Upper lobe of left lung (tissue), 6 donors: ENCODE measurements around the gene UGT1A6. TPM values are rescaled to one million over a fixed set of nuclear protein-coding genes. Genes with fewer than 3 reads are reported as not detected.
"Not testable (repeated sequence)": the region's sequence is repeated elsewhere in the genome, so short reads cannot be mapped to it uniquely, and the experiment has no call there.

ENCODE experiments used
- ATAC-seq, 2 donors: fragments of 200-7000 bp; cut with Tn5 transposase; one replicate each; pipeline ENCODE4 v1.9.1; 2022; ENCODE audit warnings: mild to moderate bottlenecking in 2 of 2, moderate library complexity in 2 of 2; ENCODE audit not compliant: low FRiP score in 2 of 2
- DNase-seq, 2 donors: peaks; one replicate each; pipeline ENCODE4 v3.0.0-alpha.2; 2019 to 2020
- H3K27ac ChIP-seq, 4 donors: fragments of 200-600 bp; sonication (generic); one replicate each; pipeline ENCODE4 v1.5.1; 2016 to 2019
- H3K27me3 ChIP-seq, 4 donors: fragments of 200-600 bp; sonication (generic); one replicate each; pipeline ENCODE4 v1.5.1; 2017 to 2019
- H3K36me3 ChIP-seq, 4 donors: fragments of 200-600 bp; sonication (generic); one replicate each; pipeline ENCODE4 v1.5.1; 2016 to 2019
- H3K4me1 ChIP-seq, 4 donors: fragments of 200-600 bp; sonication (generic); one replicate each; pipeline ENCODE4 v1.5.1; 2018 to 2019
- H3K4me3 ChIP-seq, 4 donors: fragments of 200-600 bp; sonication (generic); one replicate each; pipeline ENCODE4 v1.5.1; 2017 to 2019; ENCODE audit warnings: mild to moderate bottlenecking in 2 of 4, moderate library complexity in 1 of 4
- H3K9me3 ChIP-seq, 4 donors: fragments of 200-600 bp; sonication (generic); one replicate each; pipeline ENCODE4 v1.5.1; 2018 to 2019
- CTCF ChIP-seq, 6 experiments: fragments of 450-650 bp in 4 of 6; fragments of 200-600 bp in 2 of 6; sonication (generic) in 2 of 6; IDR thresholded peaks; one replicate each; pipeline ENCODE4 v1.5.1; 2016 to 2019; ENCODE audit warnings: antibody characterized with exemption in 6 of 6
- EP300 ChIP-seq, 4 donors: sonication (generic); formaldehyde crosslinking; IDR thresholded peaks; one replicate each; pipeline ENCODE4 v1.5.1; 2017; ENCODE audit warnings: antibody characterized with exemption in 4 of 4, control low read depth in 2 of 4
- POLR2A ChIP-seq, 4 donors: fragments of 450-650 bp; IDR thresholded peaks; one replicate each; pipeline ENCODE4 v1.5.1; 2016 to 2017; ENCODE audit warnings: antibody characterized with exemption in 4 of 4, mild to moderate bottlenecking in 2 of 4
- POLR2AphosphoS5 ChIP-seq, 2 donors: sonication (generic); formaldehyde crosslinking; IDR thresholded peaks; one replicate each; pipeline ENCODE4 v1.5.1; 2017; ENCODE audit warnings: antibody characterized with exemption in 2 of 2
- WGBS, 2 donors: methylation state at CpG; one replicate each; pipeline ENCODE4 v1.1.5; 2017 to 2018; 5-methylcytosine and 5-hydroxymethylcytosine counted together
- total RNA-seq, 6 donors: library from RNA; depleted of rRNA in 4 of 6; stranded (reverse); fragments of >200 nt in 4 of 6; gene quantifications; one replicate each; pipeline versions ENCODE4 v1.1.0 to v1.2.1, GENCODE V29; 2016 to 2021
- donor health status: DM: no; HTN: no; CAD: no; lungs with moderate emphysema.
- donor health status: DM: no; HTN: yes; CAD: no; lungs with severe emphysema.

UGT1A6 gene
- total RNA-seq, 6 donors from 2014 or later, result 0.15 to 5.0 (median 0.33) TPM; not detected in 1

DNA sequence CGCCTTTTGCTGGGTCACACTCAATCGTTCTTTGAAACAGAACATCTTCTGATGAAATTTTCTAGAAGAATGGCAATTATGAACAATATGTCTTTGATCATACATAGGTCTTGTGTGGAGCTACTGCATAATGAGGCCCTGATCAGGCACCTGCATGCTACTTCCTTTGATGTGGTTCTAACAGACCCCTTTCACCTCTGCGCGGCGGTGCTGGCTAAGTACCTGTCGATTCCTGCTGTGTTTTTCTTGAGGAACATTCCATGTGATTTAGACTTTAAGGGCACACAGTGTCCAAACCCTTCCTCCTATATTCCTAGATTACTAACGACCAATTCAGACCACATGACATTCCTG is 20.5 kb downstream of the UGT1A6 start:
- no peak for DNase-seq
- 75 to 76% methylated on average over 7 of the region's 7 CpGs for WGBS, 2 donors

DNA sequence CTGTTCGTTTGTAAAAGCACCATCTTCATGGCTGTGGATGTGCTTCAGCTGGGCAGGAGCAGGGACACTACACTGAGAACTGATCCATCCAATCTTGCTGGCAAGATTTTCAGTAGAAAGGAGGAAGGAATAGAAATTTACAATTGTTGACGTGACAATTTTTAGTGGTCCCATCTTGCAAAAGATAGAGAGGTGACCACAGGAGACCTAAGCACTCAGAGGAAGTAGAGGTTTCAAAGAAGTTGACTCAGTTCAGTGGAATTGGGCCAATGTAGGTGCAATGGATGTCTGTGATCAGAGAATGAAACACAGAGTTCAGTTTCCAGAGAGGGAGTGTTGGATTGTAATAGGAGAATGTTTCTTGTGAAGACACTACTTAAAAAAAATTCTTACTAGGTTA is 21.4 kb downstream of the UGT1A6 start:
- TF ChIP-seq EP300 (IDR thresholded peaks at IDR 0.05) (no peak), POLR2AphosphoS5 (IDR thresholded peaks at IDR 0.05) (no peak), POLR2A (IDR thresholded peaks at IDR 0.05) (no peak), CTCF (IDR thresholded peaks at IDR 0.05) (no peak)
- 69 to 71% methylated on average over 2 of the region's 2 CpGs for WGBS, 2 donors
- Histone ChIP-seq H3K27me3 (no peaks in the 10 kb centered on the region), H3K4me3 (no peak overlapping the region), H3K27ac (no peak overlapping the region), H3K36me3 (no peaks in the 10 kb centered on the region), H3K9me3 (no peaks in the 10 kb centered on the region), H3K4me1 (no peaks in the 10 kb centered on the region)
- DNase-seq (no peak), ATAC-seq (no peak)

More for the DNA sequence above, 20.5 kb downstream of the UGT1A6 start:
- no peaks in the 10 kb centered on the region for H3K27me3 ChIP-seq
- no peaks in the 10 kb centered on the region for H3K36me3 ChIP-seq
- no peak for ATAC-seq
- H3K4me3 ChIP-seq, result no peak overlapping the region
- H3K9me3 ChIP-seq, result no peaks in the 10 kb centered on the region
- no peak overlapping the region for H3K27ac ChIP-seq
- no peak for TF ChIP-seq POLR2AphosphoS5 (IDR thresholded peaks at IDR 0.05)
- no peak for TF ChIP-seq POLR2A (IDR thresholded peaks at IDR 0.05)
- no peak for TF ChIP-seq CTCF (IDR thresholded peaks at IDR 0.05)
- TF ChIP-seq EP300 (IDR thresholded peaks at IDR 0.05), result no peak
- H3K4me1 ChIP-seq, result no peaks in the 10 kb centered on the region

DNA sequence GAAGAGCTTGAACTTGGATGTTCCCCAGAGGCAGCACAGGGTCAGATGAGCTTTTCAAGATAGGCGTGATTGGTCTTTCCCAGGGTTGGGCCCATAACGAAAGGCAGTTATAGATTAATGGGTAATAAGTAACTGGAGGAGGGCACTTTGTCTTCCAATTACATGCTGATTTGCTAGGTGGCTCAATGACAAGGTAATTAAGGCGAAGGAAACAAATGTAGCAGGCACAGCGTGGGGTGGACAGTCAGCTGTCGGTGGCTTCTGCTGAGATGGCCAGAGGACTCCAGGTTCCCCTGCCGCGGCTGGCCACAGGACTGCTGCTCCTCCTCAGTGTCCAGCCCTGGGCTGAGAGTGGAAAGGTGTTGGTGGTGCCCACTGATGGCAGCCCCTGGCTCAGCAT is 25.9 kb downstream of the UGT1A6 start, which contains the start of gene UGT1A4:
Gene UGT1A4, plus strand, starts transcription at position 185 of the 400 bp plus-strand sequence. Its CDS starts 85 bp downstream, at position 270.
- Histone ChIP-seq H3K27me3 (no peaks in the 10 kb centered on the region), H3K36me3 (no peaks in the 10 kb centered on the region), H3K27ac (no peak within 1 kb of the TSS), H3K4me1 (no peaks in the 10 kb centered on the region), H3K9me3 (no peaks in the 10 kb centered on the region), H3K4me3 (no peak within 1 kb of the TSS)
- TF ChIP-seq CTCF (IDR thresholded peaks at IDR 0.05), result no peak
- no peak for TF ChIP-seq EP300 (IDR thresholded peaks at IDR 0.05)
- TF ChIP-seq POLR2AphosphoS5 (IDR thresholded peaks at IDR 0.05), result no peak
- TF ChIP-seq POLR2A (IDR thresholded peaks at IDR 0.05), result no peak
- no peak for ATAC-seq
- 85 to 93% methylated on average over 7 of the region's 7 CpGs for WGBS, 2 donors
- peak in 1 of 2 donors; percentile 56 for DNase-seq

- DNase-seq (no peak), ATAC-seq (no peak)
- no peaks in the 10 kb centered on the region for H3K27me3 ChIP-seq
- H3K27ac ChIP-seq, result no peak within 1 kb of the TSS
- H3K36me3 ChIP-seq, result no peaks in the 10 kb centered on the region
- TF ChIP-seq POLR2AphosphoS5 (IDR thresholded peaks at IDR 0.05), result no peak
- TF ChIP-seq EP300 (IDR thresholded peaks at IDR 0.05), result no peak
- TF ChIP-seq CTCF (IDR thresholded peaks at IDR 0.05), result no peak
- TF ChIP-seq POLR2A (IDR thresholded peaks at IDR 0.05), result no peak
- H3K4me3 ChIP-seq, result no peak within 1 kb of the TSS
- H3K4me1 ChIP-seq, result no peaks in the 10 kb centered on the region
- H3K9me3 ChIP-seq, result no peaks in the 10 kb centered on the region
- WGBS, 2 donors, result 65 to 84% methylated on average over 5 to 8 of the region's 8 CpGs
Observed at GRCh38 chr2:233728723-233729301, 36.1 kb downstream of the UGT1A6 start, which contains the start of gene UGT1A3. UGT1A3 (plus strand) TSS chr2:233729042; CDS start chr2:233729127, 85 bp downstream.

DNA sequence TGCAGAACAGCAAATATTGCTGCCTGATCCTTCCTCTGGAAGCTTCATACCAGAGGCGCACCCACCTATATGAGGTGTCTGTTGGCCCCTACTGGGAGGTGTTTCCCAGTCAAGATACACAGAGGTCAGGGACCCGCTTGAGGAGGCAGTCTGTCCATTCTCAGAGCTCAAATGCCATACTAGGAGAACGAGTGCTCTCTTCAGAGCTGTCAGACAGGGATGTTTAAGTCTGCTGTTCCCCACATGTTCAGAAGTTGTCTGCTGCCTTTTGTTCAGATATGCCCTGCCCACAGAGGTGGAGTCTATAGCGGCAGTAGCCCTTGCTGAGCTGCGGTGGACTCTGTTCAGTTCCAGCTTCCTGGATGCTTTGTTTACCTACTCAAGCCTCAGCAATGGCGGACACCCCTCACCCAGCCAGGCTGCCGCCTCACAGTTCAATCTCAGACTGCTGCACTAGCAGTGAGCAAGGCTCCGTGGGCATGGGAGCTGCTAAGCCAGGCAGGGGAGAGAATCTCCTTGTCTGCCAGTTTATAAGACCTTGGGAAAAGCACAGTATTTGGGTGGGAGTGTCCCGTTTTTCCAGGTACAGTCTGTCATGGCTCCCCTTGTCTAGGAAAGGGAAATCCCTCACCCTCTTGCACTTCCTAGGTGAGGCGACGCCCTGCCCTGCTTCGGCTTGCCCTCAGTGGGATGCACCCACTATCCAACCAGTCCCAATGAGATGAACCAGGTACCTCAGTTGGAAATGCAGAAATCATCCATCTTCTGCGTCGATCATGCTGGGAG is 44.4 kb downstream of the UGT1A6 start:
- not testable (repeated sequence) for ATAC-seq, H3K27me3 ChIP-seq, DNase-seq, H3K27ac ChIP-seq, H3K4me1 ChIP-seq, H3K9me3 ChIP-seq, H3K36me3 ChIP-seq, H3K4me3 ChIP-seq
- WGBS, 2 donors, result 81 to 87% methylated on average over 11 to 14 of the region's 14 CpGs
